ENCODE measurements around the gene DTX3L.

- TF ChIP-seq CTCF (conservative IDR thresholded peaks at IDR 0.05) (no peak), ZFX (IDR thresholded peaks at IDR 0.05) (no peak)
These were observed 25.2 kb downstream of the DTX3L start for GRCh38 chr3:122589297-122589696.

Measured in C4-2B (cell line).